GM19035 (cell line): ENCODE results near the gene KLHDC8B.
"Not testable (repeated sequence)": the region's sequence is repeated elsewhere in the genome, so short reads cannot be mapped to it uniquely, and the experiment has no call there.

Source experiments
- ATAC-seq: cut with Tn5 transposase; IDR thresholded peaks from one replicate; pipeline ENCODE4 v1.9.1; 2021; ENCODE audit not compliant: unreplicated experiment

The KLHDC8B gene

GRCh38 chr3:49181351-49181750, 10.0 kb downstream of the KLHDC8B start:
- ATAC-seq, result no peak

- no peak for ATAC-seq
These were observed 11.3 kb downstream of the KLHDC8B start for GRCh38 chr3:49182682-49183081.

- ATAC-seq, result no peak
These were observed 12.5 kb downstream of the KLHDC8B start for GRCh38 chr3:49183873-49184272.

- no peak for ATAC-seq
These were observed 20.3 kb downstream of the KLHDC8B start for GRCh38 chr3:49191741-49192140.

- ATAC-seq, result no peak
These were observed 26.8 kb downstream of the KLHDC8B start for GRCh38 chr3:49198161-49198560.

- no peak for ATAC-seq
These were observed 27.3 kb downstream of the KLHDC8B start for GRCh38 chr3:49198611-49199230.

GRCh38 chr3:49199239-49199899, 28.0 kb downstream of the KLHDC8B start:
- ATAC-seq, result no peak

GRCh38 chr3:49199900-49200281, 28.5 kb downstream of the KLHDC8B start:
- no peak for ATAC-seq

- ATAC-seq, result no peak
These were observed 42.1 kb downstream of the KLHDC8B start for GRCh38 chr3:49213541-49213943.

- ATAC-seq, result no peak
These were observed 42.6 kb downstream of the KLHDC8B start for GRCh38 chr3:49213998-49214397.

GRCh38 chr3:49216687-49217086, 45.3 kb downstream of the KLHDC8B start:
- not testable (repeated sequence) for ATAC-seq

GRCh38 chr3:49217108-49217507, 45.7 kb downstream of the KLHDC8B start:
- not testable (repeated sequence) for ATAC-seq

GRCh38 chr3:49217688-49218470, 46.5 kb downstream of the KLHDC8B start:
- ATAC-seq, result no peak

GRCh38 chr3:49218471-49218989, 47.1 kb downstream of the KLHDC8B start:
- not testable (repeated sequence) for ATAC-seq

- no peak for ATAC-seq
These were observed 47.7 kb downstream of the KLHDC8B start for GRCh38 chr3:49219132-49219531.

- ATAC-seq, result not testable (repeated sequence)
These were observed 49.7 kb downstream of the KLHDC8B start for GRCh38 chr3:49220985-49221563.

- no peak for ATAC-seq
These were observed 50.6 kb downstream of the KLHDC8B start for GRCh38 chr3:49222002-49222401.
